Adrenal gland (tissue), 12 donors: ENCODE measurements around the gene TBL1XR1. TPM values are rescaled to one million over a fixed set of nuclear protein-coding genes. Genes with fewer than 3 reads are reported as not detected.

ENCODE experiments used
- DNase-seq, 7 donors: peaks; one replicate each; pipeline ENCODE4 v3.0.0-alpha.2; 2019 to 2020
- H3K27ac ChIP-seq, 5 donors: fragments of 200-600 bp; sonication (generic) in 4 of 5; 1 replicate in 3 of 5; 2 replicates in 2 of 5; pipeline versions ENCODE4 v1.5.1 to v1.8.0; 2016 to 2020; ENCODE audit warnings: mild to moderate bottlenecking in 1 of 5
- H3K27me3 ChIP-seq: fragments of 200-600 bp; 2 replicates; pipeline ENCODE4 v1.8.0; 2021
- H3K36me3 ChIP-seq, 2 donors: fragments of 200-600 bp; replicated peaks in 1 of 2; 1 replicate in 1 of 2; 2 replicates in 1 of 2; pipeline versions ENCODE4 v1.5.1 to v1.8.0; 2018 to 2022
- H3K4me1 ChIP-seq, 2 donors: fragments of 200-600 bp; replicated peaks in 1 of 2; 1 replicate in 1 of 2; 2 replicates in 1 of 2; pipeline versions ENCODE4 v1.5.1 to v1.8.0; 2018 to 2021
- H3K4me3 ChIP-seq, 4 donors: fragments of 200-600 bp; sonication (generic) in 3 of 4; one replicate each; pipeline ENCODE4 v1.5.1; 2016 to 2018
- H3K9me3 ChIP-seq, 3 donors: fragments of 200-600 bp; sonication (generic) in 1 of 3; replicated peaks in 1 of 3; 1 replicate in 2 of 3; 2 replicates in 1 of 3; pipeline versions ENCODE4 v1.5.1 to v1.8.0; 2016 to 2021
- CTCF ChIP-seq, 6 experiments: fragments of 450-650 bp in 4 of 6; fragments of 200-600 bp in 2 of 6; sonication (generic) in 1 of 6; IDR thresholded peaks; 1 replicate in 5 of 6; 2 replicates in 1 of 6; pipeline versions ENCODE4 v1.5.1 to v1.8.0; 2016 to 2021; ENCODE audit warnings: antibody characterized with exemption in 6 of 6, mild to moderate bottlenecking in 2 of 6, moderate library complexity in 1 of 6
- POLR2A ChIP-seq, 2 donors: fragments of 450-650 bp; IDR thresholded peaks; one replicate each; pipeline ENCODE4 v1.6.1; 2017; ENCODE audit warnings: antibody characterized with exemption in 2 of 2, mild to moderate bottlenecking in 2 of 2, moderate library complexity in 1 of 2
- WGBS, 4 donors: extraction: QIAGEN DNeasy Blood & Tissue Kit in 2 of 4; methylation state at CpG; one replicate each; pipeline versions ENCODE4 v1.1.5 to v1.1.7; 2013 to 2017; 5-methylcytosine and 5-hydroxymethylcytosine counted together
- intact Hi-C, 2 donors: fragments of 100-400 bp; cut with DNase I; formaldehyde crosslinking; loops; one replicate each; pipeline versions ENCODE4 v1.14.1 to v1.15.0; 2022 to 2023
- polyA plus RNA-seq, 3 donors: library from polyadenylated mRNA; stranded (reverse); fragments of 200-250 nt in 2 of 3; fragments of 350-450 nt in 1 of 3; fragmentation: Illumina TruSeq in 1 of 3; extraction: RNeasy Lipid Tissue Mini Kit (QIAGEN cat#74804) in 1 of 3; gene quantifications; one replicate each; pipeline ENCODE4 v1.2.3, GENCODE V29; 2013 to 2014
- total RNA-seq, 9 donors: library from RNA; depleted of rRNA in 4 of 9; stranded (reverse); fragments of >200 nt in 4 of 9; fragments of 120-200 nt in 1 of 9; fragmentation: NEBNext Ultra II Directional in 1 of 9; extraction: Animal tissue kit (Norgen Biotek cat#: 25700) in 1 of 9; gene quantifications; one replicate each; pipeline versions ENCODE4 v1.1.0 to v1.2.4, GENCODE V29; 2013 to 2023
- donor health status: healthy with polysubstance abuse.
- donor health status: Bipolar disorder and iron deficiency.
- donor health status: DM: yes; HTN: yes; CAD: no.
- donor health status: DM: no; HTN: no; CAD: no.
- donor health status: DM: no; HTN: no; CAD: no.
- donor health status: DM: yes; HTN: yes; CAD: no.

Gene TBL1XR1
- total and polyA plus RNA-seq, 12 donors, result 17.5 to 258 (median 93.6) TPM

GRCh38 chr3:177114253-177114652 is 83.0 kb downstream of the TBL1XR1 start:
- Histone ChIP-seq H3K27me3 (no peaks in the 10 kb centered on the region), H3K4me1 (peaks cover 0 to 26% of the 10 kb centered on the region in 2 donors), H3K9me3 (no peaks in the 10 kb centered on the region), H3K27ac (no peak overlapping the region), H3K36me3 (no peaks in the 10 kb centered on the region), H3K4me3 (no peak overlapping the region)
- WGBS, 4 donors, result 59 to 65% (median 64%) methylated on average over 3 of the region's 3 CpGs
- TF ChIP-seq CTCF (IDR thresholded peaks at IDR 0.05) (no peak), POLR2A (IDR thresholded peaks at IDR 0.05) (no peak)
- intact Hi-C loops, result no loop called here
- no peak for DNase-seq

- TF ChIP-seq POLR2A (IDR thresholded peaks at IDR 0.05) (no peak), CTCF (IDR thresholded peaks at IDR 0.05) (no peak)
- 68 to 77% (median 75%) methylated on average over 3 to 4 of the region's 4 CpGs for WGBS, 4 donors
- DNase-seq, result no peak
- Histone ChIP-seq H3K4me3 (no peak overlapping the region), H3K9me3 (no peaks in the 10 kb centered on the region), H3K27ac (no peak overlapping the region), H3K36me3 (no peaks in the 10 kb centered on the region), H3K4me1 (peaks cover 3 to 40% of the 10 kb centered on the region in 2 donors), H3K27me3 (no peaks in the 10 kb centered on the region)
- intact Hi-C loops, result no loop called here
Observed at GRCh38 chr3:177111541-177111949, 85.7 kb downstream of the TBL1XR1 start.

GRCh38 chr3:177110895-177111294 is 86.4 kb downstream of the TBL1XR1 start:
- H3K4me3 ChIP-seq, result no peak overlapping the region
- intact Hi-C loops, result no loop called here
- 88 to 97% (median 91%) methylated on average over 3 of the region's 3 CpGs for WGBS, 4 donors
- no peaks in the 10 kb centered on the region for H3K36me3 ChIP-seq
- TF ChIP-seq CTCF (IDR thresholded peaks at IDR 0.05) (no peak), POLR2A (IDR thresholded peaks at IDR 0.05) (no peak)
- peaks cover 3 to 42% of the 10 kb centered on the region in 2 donors for H3K4me1 ChIP-seq
- no peak for DNase-seq
- H3K9me3 ChIP-seq, result no peaks in the 10 kb centered on the region
- no peaks in the 10 kb centered on the region for H3K27me3 ChIP-seq
- no peak overlapping the region for H3K27ac ChIP-seq

GRCh38 chr3:177110386-177110785 is 86.9 kb downstream of the TBL1XR1 start:
- Histone ChIP-seq H3K27me3 (no peaks in the 10 kb centered on the region), H3K27ac (no peak overlapping the region), H3K36me3 (no peaks in the 10 kb centered on the region), H3K4me3 (no peak overlapping the region), H3K9me3 (no peaks in the 10 kb centered on the region), H3K4me1 (peaks cover 3 to 47% of the 10 kb centered on the region in 2 donors)
- 78 to 90% (median 85%) methylated on average over 2 of the region's 2 CpGs for WGBS, 4 donors
- intact Hi-C loops, result no loop called here
- no peak for TF ChIP-seq POLR2A (IDR thresholded peaks at IDR 0.05)
- no peak for TF ChIP-seq CTCF (IDR thresholded peaks at IDR 0.05)
- no peak for DNase-seq
